Right lung (tissue), 5 donors: ENCODE measurements around the gene HLA-G. TPM values are rescaled to one million over a fixed set of nuclear protein-coding genes. Genes with fewer than 3 reads are reported as not detected.

Experiments
- DNase-seq, 2 donors: peaks; one replicate each; pipeline ENCODE4 v3.0.0-alpha.2; 2013
- polyA plus RNA-seq, 5 donors: library from polyadenylated mRNA; unstranded; fragments of 120-200 nt; gene quantifications; one replicate each; pipeline versions ENCODE4 v1.2.1 to v1.2.3, GENCODE V29; 2013; ENCODE audit warnings: inconsistent platforms in 1 of 5, low replicate concordance in 1 of 5; ENCODE audit not compliant: insufficient read length in 5 of 5, insufficient read depth in 1 of 5

HLA-G gene
- polyA plus RNA-seq, 5 donors: 4.6 to 17.0 (median 10.5) TPM

DNA sequence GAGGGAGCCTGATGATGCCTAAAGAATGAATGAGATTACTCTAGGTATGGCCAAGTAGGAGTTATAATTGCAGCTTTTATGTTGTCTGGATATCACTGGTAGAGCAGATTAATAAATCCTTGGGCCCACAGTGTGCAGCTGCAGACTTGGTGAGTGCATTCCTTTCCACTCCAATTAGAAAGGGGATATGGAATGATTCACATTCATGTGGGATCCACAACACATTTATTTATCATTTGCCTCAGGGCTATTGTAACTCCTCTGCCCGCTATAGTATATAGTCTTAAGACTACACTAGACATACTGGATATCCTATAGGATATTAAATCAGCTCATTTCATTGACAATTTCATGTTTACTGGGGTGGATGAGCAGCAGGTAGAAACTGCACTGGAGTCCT, 11.6 kb upstream of the HLA-G start:
- DNase-seq: no peak

DNA sequence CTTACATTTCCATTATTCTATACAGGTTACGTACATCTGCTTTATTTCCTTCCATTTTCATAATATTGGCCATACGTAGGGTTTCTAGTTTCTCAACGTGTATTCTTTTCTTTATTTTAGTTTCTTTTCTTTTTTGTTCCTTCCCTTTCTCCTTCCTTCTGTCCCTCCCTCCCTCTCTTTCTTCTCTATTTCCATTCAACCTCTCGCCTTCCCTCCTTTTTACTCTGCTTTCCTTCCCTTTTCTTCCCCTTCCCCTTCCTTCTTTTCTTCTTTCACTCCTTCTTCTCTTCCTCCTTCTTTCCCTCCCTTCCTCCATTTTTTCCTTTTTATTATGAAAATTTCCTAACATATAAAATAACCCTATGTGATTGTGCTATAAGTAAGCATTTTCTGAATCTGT, 8.7 kb upstream of the HLA-G start:
- no peak for DNase-seq

DNA sequence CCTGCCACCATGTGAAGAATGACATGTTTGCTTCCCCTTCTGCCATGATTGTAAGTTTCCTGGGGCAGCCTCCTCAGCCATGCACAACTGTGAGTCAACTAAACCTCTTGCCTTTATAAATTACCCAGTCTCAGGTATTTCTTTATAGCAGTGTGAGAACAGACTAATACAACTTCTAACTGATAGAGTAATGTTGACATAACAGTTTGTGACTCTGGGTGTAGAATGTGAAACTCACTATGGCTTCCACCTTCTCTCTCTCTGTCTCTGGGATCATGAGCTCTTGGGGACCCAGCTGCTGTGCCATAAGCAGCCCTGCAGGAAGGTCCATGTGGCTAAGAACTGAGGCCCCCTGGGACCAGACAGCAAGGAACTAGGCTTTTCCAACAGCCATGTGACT, 3.5 kb upstream of the HLA-G start:
- DNase-seq: no peak

DNA sequence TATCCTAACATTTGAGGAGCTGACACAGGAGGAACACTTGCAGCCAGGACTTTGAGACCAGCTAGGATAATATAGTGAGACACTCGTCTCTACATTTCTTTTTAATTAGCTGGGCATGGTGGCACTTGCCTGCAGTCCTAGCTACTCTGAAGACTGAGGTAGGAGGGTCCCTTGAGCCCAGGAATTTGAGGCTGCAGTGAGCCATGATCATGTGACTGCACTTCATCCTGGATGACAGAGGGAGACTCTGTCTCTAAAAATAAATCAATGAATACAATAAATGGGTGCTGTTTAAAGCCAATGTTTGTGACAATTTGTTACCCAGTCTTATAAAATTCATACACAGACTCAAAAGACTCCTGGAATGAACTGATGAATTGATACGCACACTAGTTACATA, 1.8 kb upstream of the HLA-G start:
- no peak for DNase-seq

DNA sequence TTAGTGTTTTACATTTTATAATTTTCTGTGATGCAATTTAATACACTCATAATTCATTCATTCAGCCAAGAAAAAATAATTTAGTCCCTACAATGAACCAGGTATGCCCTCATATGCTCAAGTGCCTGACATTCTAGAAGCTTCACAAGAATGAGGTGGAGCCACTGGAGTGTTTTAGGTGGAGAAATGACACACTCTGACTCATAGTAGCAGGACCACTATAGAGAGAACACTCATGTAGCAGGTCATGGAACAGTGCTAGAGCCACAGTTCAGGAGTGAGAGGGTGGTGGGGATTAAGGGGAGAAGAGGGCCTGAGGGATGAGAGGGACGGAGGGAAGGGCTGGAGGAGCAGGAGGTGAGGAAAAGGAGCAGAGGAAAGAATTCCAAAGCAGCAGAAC, 1.4 kb upstream of the HLA-G start:
- DNase-seq: no peak

DNA sequence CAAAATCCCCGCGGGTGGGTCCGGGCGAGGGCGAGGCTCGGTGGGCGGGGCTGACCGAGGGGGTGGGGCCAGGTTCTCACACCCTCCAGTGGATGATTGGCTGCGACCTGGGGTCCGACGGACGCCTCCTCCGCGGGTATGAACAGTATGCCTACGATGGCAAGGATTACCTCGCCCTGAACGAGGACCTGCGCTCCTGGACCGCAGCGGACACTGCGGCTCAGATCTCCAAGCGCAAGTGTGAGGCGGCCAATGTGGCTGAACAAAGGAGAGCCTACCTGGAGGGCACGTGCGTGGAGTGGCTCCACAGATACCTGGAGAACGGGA, 809 bp downstream of the HLA-G start:
- DNase-seq: no peak

DNA sequence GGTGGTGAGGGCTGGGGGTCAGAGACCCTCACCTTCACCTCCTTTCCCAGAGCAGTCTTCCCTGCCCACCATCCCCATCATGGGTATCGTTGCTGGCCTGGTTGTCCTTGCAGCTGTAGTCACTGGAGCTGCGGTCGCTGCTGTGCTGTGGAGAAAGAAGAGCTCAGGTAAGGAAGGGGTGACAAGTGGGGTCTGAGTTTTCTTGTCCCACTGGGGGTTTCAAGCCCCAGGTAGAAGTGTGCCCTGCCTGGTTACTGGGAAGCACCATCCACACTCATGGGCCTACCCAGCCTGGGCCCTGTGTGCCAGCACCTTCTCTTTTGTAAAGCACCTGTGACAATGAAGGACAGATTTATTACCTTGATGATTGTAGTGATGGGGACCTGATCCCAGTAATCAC, 2.1 kb downstream of the HLA-G start:
- no peak for DNase-seq

DNA sequence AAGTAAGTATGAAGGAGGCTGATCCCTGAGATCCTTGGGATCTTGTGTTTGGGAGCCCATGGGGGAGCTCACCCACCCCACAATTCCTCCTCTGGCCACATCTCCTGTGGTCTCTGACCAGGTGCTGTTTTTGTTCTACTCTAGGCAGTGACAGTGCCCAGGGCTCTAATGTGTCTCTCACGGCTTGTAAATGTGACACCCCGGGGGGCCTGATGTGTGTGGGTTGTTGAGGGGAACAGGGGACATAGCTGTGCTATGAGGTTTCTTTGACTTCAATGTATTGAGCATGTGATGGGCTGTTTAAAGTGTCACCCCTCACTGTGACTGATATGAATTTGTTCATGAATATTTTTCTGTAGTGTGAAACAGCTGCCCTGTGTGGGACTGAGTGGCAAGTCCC, 2.8 kb downstream of the HLA-G start:
- DNase-seq: no peak

DNA sequence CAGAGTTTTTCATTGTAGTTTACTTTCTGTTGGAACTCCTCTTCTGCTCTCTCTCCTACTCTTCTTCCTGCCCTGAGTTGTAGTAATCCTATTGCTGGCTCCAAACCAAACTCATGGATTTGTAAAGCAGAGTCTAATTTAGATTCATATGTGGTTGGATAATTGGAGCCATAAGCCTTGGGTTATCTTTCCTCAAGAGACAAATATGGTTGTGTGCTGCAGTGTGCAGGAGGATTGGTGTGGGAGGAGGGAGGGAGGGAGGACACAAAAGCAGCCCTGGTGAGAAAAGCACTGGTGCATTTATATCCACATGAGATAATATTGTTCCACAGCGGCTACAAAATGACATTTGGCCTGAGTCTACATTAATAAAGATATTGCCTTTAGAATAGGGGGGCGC, 4.2 kb downstream of the HLA-G start:
- DNase-seq: no peak

DNA sequence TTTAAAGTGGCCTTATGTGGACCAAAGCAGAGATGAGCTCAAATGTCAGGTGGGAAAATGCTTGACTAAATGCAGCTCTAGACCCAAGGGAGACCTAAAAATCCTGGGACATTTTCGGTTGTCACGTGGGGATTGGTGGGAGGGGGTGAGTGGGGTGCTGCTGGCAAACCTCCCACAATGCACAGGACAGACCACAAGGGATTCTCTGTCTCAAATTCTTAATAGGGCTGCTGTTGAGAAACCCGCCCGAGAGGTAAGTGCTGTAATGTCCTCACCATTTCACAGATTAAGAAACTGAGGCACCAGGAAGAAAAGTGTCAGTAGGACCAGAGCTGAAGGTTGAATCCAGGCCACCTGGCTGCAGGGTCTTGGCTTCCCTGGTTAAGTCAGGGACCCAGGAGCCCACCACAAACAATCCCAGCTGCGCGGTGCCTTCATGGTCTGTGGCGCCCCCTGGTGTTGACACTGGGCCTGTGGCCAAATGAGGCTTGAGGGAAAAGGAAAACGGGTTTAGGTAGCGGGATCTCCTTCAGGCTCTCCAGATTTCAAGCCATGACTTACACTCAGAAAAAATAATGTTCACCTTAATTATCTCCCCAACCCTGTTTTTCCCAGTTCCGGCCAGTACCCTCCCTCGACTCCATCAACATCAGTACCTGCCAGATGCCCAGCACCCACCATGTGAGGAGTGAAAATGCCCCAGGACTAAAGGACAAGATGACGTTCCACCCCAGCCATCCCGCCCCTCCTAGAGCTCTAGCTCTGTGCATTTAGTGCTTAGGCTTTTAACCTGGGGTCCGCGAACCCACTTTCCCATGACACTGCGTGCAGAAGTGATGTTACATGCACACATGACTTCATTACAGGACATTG, 7.2 kb downstream of the HLA-G start:
- no peak for DNase-seq

DNA sequence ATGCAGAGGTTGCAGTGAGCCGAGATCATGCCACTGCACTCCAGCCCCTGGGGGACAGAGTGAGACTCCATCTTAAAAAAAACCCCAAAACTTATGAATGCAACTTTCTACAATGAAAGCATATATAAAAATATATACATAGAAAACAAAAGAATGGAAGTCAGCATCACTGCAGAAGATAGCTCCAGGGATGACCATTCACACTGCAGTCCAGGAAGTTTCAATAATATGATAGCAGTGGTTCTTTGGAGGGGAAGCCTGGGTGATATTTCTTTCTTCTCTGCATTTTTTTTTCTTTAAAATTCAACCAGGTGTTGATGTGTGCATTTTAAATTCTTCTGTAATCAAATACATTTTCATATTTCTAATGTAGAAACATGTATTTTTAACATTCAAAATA, 12.3 kb downstream of the HLA-G start:
- DNase-seq: no peak

DNA sequence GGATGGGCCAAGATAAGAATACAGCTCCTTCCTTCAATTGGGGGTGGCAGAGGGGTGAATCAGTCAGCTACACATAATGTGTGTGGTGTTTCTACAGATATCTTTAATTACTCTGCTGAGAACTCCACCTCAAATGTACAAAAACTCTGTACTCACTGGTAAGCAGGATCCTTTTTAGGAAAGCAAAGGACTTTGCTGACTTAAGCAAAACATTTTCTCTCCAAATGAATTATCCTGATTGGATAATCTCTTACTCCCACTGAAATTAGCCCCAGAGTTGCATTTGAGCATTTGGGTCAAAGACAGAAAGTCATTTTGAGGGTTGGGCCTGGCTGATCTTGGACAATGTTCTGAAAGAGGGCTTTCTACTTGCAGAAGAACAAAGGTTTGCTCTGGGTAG, 13.4 kb downstream of the HLA-G start:
- no peak for DNase-seq

DNA sequence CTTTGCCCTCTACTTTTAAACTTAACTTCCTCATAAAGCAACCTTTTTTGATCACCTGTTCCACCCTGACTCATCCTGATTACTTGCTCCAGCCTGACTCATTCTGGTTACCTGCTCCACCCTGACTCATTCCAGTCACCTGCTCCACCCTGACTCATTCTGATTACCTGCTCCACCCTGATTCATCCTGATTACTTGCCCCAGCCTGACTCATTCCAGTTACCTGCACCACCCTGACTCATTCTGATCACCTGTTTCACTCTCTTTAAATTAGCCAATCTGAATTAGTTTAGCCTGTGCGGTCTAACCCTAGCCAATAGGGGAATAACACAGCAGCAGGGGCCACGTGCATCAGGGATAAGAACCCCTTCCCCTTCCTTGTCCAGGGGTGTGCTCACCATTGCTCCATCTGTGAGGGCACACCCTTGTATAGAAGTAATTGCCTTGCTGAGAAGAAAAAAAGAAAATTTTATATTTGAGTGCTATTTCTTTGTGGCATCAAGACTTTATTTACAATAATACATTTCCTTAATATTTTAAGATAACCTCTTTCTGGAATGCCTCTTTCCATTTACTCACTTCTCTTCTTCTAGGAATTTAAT, 17.9 kb downstream of the HLA-G start:
- no peak for DNase-seq

DNA sequence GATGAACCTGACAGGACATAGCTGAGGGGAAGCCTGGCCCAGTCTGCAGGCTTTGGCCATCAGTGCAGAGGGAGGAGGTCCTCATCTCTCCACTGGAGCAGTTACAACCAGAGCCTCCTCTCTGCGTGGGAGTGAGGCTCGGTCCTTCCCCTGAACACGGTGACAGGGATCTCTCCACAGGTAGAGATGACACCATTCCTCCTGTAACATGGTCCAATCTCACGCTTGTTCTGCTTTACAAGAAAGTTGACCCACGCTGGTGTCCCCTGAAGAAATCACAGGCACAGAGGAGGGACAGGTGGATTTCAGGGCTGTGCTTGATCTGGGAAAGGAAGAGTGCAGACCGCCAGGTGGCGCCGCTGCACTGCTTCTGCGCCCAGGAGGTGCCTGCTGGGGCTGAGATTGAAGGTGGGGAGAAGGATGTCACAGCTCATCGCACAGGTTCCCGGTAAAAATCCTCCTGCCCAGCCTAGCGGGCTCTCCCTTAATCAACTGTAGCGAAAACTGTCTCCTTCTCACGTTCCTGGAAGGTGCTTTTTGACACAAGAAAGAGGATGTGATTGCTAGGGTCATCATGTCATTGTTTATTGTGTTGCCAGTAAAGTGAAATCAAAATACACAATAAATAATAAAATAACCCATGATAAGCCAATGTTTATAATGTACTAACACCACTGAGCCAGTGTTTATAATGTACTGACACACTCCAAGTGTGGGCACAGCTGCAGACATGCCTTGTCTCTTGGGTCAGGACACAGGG, 20.4 kb downstream of the HLA-G start:
- peak; percentile 43 to 49 for DNase-seq

DNA sequence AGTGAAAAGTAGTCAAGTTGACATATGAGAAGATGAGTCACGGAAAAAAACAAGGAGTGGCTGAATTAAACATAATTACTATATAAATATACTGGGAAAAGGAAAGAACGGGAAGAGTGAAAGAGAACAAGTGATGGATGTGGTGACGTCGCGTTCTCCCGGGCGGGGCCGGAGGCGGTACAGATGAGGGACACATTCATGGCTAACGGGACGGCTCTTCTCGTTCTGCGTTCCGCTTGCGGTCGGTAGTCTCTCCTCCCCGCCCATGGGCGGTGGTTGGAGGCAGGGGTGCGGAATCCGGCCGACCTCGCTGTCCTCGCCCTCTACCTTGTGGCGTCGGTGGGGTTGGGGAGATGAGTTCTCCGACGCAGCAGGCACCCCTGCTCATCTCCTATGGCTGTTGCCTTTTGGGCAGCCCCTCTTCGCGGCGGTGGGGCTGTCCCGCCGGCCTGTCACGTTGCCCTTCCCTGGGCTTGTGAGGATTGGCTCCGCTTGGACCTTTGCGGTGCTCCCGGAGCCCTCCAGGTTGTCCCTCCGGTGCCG, 22.5 kb downstream of the HLA-G start:
- DNase-seq: no peak

DNA sequence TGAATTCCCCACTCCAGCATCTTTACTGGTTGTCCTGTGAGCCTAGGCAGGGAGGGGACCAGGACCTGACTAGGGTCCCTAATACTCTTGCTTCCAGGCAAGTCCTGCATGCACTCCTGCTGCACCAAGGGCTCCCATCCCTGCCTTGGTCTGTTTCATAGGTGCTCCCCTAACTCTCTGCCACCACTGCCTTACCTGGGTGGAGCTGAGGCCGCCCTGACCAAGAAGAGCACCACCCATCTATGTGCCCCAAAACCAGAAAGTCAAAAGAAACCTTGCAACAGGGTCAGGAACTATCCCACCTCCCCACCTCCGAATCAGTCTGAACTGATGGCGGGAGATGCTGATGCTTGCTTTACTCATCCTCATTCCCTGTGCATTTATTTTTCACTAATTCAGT, 23.6 kb downstream of the HLA-G start:
- DNase-seq: no peak

DNA sequence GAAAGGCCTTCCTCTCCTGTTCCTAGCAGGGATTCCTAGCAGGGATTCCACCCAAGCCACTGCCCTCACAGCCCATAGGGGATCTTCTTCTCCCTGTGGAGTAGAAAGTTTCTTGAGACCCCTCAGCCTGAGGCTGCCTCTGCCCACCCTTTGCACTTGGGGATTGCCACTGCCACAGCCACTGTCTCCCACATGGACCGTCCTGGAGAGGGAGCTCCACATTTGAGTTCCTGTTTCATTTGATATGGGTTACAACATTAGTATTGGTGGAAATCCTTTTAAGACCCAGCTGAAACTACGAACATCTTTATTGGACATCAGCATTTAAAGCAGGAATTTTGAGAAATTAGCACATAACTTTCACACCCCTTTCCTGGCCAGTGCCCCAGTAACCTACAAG, 25.6 kb downstream of the HLA-G start:
- no peak for DNase-seq

DNA sequence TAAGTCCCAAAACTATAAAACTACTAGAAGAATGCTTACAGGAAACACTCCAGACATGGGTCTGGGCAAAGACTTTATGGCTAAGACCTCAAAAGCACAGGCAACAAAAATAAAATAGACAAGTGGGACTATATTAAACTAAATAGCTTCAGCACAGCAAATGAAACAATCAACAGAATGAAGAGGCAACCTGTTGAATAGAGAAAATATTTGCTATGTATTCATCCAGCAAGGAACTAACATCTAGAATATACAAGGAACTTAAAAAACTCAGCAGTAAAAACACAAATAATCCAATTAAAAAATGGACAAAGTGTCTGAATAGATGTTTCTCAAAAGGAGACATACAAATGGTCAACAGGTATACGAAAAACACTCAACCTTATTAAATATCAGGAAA, 30.4 kb downstream of the HLA-G start:
- DNase-seq: no peak

DNA sequence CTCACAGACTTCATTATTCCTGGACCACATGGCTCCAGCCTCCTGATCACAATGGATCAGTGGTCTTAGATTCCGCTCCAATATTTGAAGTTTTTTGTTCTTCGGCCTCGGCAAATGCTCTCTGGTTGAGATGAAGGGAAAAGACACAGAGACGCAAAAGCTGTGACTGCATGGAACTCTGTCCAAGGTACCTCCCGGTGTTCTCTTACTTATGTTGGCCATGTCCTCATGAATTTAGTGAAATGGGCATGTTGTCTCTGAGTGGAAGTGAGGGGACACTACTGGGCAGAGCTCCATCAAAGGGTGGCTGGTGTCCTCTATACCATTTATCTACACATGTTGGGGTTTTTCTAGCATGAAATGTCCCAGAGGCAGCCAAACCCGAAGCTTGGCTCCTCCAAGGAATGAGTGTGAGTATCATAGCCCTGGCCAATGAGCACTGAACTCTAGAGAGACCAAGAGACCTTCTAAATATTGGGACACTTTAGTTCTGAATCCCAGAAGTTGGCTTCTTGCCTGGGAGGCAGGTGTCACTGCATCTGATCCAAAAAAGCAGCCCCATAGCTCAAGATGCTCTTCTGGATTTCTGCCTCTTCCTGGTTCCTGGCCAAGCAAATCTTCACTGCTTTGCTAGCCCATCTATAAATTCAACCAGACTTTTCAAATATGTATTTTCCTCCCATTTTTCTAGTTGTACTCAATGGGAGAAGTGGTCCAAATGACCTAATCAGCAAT, 34.1 kb downstream of the HLA-G start:
- no peak for DNase-seq

DNA sequence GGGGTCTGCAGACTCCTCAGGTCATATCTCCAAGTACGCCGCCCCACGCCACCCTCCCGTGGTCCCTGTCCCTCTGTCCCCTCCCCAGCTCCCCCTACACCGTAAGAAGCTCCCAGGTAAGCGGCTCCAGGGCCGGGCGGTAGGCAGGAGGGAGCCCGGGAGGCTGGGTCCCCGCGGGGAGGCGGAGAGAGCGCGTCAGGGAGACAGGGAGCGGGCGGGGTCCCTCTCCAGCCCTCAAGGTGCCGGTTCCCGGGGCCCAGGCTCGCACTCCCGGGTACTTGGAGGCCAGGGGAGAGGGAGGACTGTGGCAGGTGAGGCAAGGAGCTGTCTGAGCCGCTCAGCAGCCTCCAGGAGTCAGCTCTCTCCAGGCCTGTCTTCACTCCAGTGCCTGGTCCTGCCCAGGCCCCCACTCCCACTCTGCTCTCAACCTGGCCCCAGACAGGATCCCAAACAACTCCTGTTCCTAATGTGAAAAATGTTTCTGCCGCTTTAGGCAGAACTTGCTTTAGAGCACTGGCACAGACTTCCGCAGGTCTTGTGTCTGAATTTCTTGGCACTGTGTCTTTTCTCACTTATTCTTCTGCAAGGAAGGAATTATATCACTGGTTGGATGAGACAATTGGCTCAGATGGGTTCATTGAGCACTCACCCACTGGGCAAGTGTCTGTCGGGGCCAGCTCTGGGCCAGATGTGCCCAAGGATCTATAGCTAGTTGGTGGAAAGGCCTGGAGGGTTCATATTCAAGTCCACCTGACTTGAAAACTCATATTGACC, 36.6 kb downstream of the HLA-G start:
- DNase-seq: no peak

DNA sequence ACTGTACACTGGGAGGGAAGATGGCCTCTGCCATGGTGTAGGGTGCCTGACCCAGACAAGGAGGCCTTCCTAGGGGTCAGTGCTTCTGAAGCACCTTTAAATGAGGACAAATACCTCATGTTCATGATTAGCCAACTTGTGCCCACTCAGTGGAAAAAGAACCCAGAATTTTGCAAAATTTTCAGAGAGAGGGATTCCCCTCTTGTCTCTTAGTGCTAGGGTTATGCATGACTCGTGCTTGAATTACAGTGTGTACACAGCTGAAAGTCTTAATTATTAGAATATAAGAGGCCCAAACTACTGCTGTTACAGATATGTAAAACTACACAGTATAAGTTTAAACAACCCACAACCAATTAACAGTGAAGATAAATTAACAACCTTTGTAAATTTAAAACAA, 38.0 kb downstream of the HLA-G start:
- DNase-seq: no peak
